SU-DHL-6 (cell line): Measurements from ENCODE around the gene BMP6.

ENCODE experiments used
- EZH2phosphoT487 ChIP-seq: fragments of 200-600 bp; sonication (generic), shearing (Covaris generic); conservative IDR thresholded peaks from 2 replicates; pipeline ENCODE4 v1.6.1; 2018; ENCODE audit warnings: mild to moderate bottlenecking, antibody characterized with exemption, low read length, moderate library complexity, mixed read lengths
- TF ChIP-seq, protein P1 (sequence below): fragments of 200-600 bp; sonication (generic); IDR thresholded peaks from one replicate; pipeline ENCODE4 v1.5.1; 2017; ENCODE audit warnings: antibody characterized with exemption, mild to moderate bottlenecking, low read length, moderate library complexity; ENCODE audit not compliant: insufficient read depth, poor library complexity, severe bottlenecking

- TF ChIP-seq, protein P1, sequence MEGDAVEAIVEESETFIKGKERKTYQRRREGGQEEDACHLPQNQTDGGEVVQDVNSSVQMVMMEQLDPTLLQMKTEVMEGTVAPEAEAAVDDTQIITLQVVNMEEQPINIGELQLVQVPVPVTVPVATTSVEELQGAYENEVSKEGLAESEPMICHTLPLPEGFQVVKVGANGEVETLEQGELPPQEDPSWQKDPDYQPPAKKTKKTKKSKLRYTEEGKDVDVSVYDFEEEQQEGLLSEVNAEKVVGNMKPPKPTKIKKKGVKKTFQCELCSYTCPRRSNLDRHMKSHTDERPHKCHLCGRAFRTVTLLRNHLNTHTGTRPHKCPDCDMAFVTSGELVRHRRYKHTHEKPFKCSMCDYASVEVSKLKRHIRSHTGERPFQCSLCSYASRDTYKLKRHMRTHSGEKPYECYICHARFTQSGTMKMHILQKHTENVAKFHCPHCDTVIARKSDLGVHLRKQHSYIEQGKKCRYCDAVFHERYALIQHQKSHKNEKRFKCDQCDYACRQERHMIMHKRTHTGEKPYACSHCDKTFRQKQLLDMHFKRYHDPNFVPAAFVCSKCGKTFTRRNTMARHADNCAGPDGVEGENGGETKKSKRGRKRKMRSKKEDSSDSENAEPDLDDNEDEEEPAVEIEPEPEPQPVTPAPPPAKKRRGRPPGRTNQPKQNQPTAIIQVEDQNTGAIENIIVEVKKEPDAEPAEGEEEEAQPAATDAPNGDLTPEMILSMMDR, result no peak
- no peak for TF ChIP-seq EZH2phosphoT487
Observed at GRCh38 chr6:7848229-7848628, 122.3 kb downstream of the BMP6 start.
